ENCODE data around the gene SAMD5. TPM values are rescaled to one million over a fixed set of nuclear protein-coding genes. Genes with fewer than 3 reads are reported as not detected.

The SAMD5 gene
- polyA plus RNA-seq, 4 donors = 14.7 to 17.6 (median 17.0) TPM

DNA sequence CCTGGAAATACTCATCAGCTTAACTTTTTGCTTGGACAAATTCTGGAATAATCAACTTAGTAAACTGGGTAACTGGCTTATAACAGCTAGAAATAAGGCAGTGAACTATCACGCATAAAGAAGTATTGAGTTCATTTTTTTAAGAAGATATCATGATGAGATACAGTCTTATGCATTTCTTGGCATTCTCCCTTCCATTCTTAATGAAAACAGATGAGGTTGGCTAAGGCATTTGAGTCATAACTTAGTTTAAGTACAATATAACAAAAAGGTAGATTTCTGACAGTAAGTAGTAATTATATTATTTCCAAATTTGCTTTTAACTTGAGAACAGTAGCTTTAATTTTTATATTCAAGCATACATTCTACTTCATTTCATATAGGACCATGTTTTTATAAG, 56.1 kb downstream of the SAMD5 start:
- DNase-seq (ENCODE audit: low read depth in 4 of 4, low spot score in 3 of 4) = no peak

DNA sequence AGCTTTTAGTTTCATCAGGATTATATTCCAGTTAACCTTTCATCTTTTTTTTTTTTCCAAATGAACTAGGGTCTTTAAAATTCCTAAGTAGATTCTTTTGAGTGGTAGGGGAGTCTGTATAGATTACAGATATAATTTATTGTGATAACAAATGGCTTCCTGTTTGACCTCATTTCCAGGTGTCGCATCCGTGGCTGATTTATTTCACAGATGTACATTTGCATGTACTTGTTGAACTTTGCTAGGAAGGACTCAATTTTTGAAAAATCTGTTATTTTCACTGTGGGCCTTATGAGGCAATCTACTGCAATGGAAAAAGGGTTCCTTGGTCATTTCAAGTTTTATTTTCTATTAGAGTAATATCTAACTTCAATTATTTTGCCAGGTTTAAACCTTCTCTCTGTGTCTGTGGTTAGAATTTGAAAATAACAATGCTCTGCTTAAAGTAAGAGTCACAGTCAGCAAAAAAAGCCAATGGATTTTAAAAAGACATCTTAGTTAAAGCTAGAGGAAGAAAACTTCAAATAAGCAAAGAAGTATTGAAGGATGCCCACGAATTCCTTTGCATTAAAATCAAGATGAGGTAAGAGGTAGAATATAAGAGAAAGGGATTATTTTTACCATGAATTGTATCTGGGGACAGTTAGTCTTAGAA, 57.9 kb downstream of the SAMD5 start:
- DNase-seq (ENCODE audit: low read depth in 4 of 4, low spot score in 3 of 4) = no peak

DNA sequence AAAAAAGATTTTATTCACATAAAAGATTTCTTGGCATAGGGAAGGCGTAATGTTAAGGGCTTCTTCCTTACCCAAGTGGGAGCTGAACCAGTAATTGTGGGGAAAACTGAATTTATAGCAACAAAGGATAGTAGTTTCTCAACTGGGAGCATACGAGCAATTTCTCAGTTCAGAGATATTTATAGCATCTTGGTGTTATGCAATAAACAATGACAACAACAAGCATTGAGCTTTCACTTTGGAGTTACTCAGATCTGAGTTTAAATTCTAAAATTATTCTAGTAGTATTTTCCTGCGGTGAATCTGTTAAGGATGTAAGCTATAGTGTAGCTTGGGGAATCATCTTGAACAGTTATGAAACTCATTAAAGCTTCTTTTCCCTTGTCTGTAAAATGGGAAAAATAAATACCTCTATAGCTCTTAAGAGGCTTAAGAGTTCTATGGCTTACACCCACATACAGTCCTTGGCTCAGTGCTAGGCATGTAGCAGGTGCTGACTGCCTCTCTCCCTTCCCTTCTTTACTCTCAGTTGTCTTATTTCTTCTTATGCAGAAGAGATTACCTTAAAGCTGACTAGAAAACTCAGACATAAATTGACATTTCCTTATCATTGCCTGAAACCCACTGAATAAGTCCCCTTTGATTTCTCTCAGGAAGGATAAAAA, 58.8 kb downstream of the SAMD5 start:
- DNase-seq (ENCODE audit: low read depth in 4 of 4, low spot score in 3 of 4) = no peak

DNA sequence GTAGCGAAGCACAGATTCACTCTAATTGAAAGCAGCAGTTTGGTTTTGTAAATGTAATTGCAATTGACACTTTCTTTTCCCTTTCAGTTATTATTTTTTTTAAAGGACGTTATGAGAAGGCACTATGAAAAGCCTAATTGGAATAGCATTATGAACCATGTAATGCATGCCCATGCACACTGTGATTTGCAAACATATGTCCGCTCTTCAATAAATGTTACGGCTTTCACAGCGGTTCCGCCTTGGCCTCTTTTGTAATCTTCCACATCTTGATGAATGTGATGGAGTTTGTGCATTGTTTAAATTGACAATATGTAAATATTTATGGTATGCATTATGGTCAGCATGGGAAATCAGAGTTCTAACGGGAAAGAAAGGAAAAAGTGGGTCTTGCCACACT, 61.3 kb downstream of the SAMD5 start:
- DNase-seq (ENCODE audit: low read depth in 4 of 4, low spot score in 3 of 4) = no peak

DNA sequence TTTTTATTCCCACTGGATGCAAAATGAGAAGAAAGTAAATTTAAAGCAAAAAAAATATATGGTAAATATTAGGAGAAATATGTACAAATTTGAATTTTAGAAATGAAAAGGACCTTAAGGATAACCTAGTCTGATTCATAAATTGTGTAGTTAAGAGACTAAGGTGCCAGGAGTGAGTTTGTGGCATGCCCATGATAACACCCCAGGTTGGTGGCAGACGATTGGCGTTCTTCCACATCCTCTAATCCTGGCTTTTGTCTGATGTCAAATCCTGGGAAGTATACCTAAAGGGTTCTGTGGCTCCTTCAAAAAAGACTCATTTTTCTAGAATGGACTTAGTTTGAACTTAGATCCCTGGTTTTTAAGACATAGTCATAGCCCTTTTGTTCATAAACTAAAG, 62.2 kb downstream of the SAMD5 start:
- DNase-seq (ENCODE audit: low read depth in 4 of 4, low spot score in 3 of 4) = no peak

DNA sequence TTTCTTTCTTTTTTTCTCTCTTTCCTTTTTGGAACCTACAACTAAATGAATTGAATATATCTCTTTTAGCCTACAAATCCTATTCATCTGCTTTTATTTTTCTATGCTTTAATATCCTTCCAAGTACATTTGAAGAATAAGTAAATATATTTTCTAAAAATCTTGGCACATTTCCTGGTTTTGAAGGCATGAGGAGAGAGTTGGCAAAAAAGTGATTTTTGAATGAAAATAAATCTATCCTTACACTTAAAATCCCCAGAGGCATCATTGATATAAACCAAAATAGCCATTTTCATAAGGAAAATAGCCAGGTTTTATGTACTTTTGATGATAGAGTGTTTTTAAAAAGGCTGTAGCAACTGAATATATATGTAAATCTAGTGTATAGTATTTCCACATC, 69.0 kb downstream of the SAMD5 start:
- DNase-seq (ENCODE audit: low read depth in 4 of 4, low spot score in 3 of 4) = no peak

DNA sequence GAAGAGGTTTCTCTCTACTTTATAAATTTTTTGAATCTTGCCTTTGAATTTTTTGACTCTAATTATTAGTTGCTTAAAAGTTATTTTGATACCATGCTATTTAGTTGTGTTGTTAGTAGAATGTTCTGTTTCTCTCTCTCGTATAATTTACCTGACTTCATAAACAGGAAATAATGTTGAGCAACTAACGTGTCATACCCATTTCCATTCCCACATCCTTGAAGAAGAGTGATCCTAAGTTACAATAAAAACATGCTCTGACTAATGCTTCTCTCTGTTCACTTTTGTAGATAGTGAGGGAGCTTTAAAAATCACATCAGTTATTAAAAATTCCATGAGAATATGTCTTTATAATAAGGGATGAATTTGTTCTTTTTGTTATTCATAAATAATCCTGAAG, 69.7 kb downstream of the SAMD5 start:
- DNase-seq (ENCODE audit: low read depth in 4 of 4, low spot score in 3 of 4) = no peak

DNA sequence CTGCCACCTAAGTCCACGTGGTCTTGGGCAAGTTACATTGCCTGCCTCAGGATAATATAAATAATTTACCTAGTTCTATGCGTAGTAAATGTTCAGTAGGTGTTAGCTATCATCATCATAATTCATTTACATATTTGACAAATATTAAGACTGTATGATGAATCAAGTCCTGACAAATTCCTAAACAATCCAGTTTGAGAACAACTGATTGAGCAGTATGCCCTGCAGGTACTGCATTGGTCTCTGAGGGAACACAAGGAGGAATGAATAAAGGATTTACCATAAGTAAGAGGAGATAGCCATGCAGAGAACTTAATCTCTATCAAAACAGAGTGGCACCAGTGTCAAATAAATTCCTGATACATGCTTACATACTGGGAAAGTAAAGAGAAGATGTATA, 70.4 kb downstream of the SAMD5 start:
- no peak for DNase-seq (ENCODE audit: low read depth in 4 of 4, low spot score in 3 of 4)

DNA sequence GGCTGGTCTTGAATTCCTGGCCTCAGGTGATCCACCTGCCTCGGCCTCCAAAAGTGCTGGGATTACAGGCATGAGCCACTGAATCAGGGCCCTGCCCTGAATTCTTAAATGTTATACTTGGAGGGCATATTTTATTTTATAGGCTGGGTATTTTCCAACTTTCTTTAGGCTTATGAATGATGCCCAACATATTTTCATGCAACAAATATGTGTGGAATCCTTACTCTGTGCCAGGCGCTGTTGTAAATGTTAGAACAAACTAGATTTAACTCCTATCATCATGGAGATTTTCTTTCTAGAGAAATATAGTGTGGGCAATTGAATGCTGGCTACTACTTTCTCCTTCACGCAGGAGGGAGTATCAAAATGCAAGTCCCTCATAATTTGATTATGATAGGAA, 71.2 kb downstream of the SAMD5 start:
- no peak for DNase-seq (ENCODE audit: low read depth in 4 of 4, low spot score in 3 of 4)

DNA sequence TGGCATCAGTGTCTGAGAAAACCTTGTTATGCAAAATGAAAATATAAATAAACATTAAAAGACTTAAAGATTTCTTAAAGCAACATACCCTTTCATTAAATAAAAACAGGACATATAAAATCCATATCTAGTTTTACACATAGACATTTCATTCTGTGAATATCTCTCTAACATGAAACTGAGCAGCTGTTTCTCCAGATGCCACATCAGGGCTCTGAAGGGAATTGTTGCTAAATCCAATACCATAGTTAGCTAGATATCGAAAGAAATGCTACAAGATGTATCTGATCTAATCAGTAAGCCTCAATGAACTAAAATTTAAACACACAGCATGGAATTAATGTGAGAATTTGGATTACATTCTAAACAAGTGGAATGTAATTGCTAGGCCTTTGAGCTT, 74.5 kb downstream of the SAMD5 start:
- no peak for DNase-seq (ENCODE audit: low read depth in 4 of 4, low spot score in 3 of 4)

DNA sequence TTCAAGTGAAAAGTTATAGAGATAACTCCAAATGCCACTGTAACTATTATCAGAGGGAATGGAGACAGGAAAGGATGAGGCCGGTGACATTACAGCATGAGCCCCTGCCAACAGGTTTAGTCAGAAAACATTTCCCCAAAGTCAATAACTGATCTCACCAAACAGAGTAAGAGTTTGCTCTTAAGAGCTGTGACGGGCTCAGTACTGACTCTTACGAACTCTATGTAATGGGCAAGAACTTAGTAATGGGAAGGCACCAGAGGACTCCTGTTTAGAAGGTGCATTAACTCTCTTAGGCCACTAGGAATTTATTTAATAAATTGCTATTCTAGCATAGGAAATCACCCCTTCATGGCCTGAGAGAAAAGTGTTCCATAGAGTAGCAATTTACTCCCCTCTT, 76.8 kb downstream of the SAMD5 start:
- DNase-seq (ENCODE audit: low read depth in 4 of 4, low spot score in 3 of 4) = no peak

DNA sequence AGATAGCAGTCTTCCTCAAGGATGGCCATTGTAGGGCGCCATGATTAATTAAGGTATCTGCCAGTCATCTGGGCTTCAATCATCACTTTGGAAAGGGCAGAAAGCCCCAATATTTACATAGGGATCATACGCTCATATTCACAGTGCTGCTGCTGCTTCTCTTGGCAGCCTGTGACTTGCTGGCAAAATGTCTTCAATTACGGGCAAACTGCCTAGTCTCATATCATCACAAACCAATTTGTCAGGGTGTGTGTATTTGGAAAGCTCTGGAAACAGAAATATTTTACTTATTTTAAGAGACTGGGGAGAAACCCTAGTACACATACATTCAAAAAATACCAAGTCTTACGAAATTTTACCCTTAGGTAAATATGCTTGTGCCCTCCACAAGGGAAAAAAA, 77.6 kb downstream of the SAMD5 start:
- no peak for DNase-seq (ENCODE audit: low read depth in 4 of 4, low spot score in 3 of 4)

DNA sequence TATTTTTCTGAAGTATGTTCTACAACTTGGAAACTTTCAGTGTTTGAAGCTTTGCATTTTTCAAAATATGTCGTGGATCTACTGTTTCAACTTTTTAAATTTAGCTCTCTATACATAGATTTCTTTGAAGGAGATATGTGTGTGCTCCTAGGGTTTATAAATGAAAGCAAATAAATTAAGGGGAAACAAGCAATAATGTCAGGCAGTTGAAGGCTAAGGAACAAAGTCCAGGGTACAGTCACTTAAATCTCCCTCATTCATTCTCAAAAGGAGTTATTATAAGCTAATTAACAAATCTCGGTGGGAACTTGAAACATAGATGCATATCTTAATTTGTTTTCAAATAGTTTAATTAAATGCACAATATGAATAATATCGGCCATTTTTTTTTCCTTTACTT, 79.4 kb downstream of the SAMD5 start:
- DNase-seq (ENCODE audit: low read depth in 4 of 4, low spot score in 3 of 4) = no peak

DNA sequence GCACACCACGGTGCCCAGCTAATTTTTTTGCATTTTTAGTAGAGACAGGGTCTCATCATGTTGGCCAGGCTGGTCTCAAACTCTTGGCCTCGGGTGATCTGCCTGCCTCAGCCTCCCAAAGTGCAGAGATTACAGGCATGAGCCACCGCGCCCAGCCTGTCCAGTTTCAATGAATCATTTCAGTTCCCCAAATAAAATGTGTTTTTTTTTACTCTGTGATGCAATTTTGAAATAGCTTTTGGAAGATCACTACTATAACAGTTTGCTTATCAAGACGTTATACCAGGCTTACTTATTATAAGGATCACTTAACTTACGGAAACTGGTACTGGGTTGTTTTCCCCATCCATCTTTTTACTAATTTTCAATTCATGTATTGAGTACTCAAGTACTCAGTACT, 80.0 kb downstream of the SAMD5 start:
- DNase-seq (ENCODE audit: low read depth in 4 of 4, low spot score in 3 of 4) = no peak

DNA sequence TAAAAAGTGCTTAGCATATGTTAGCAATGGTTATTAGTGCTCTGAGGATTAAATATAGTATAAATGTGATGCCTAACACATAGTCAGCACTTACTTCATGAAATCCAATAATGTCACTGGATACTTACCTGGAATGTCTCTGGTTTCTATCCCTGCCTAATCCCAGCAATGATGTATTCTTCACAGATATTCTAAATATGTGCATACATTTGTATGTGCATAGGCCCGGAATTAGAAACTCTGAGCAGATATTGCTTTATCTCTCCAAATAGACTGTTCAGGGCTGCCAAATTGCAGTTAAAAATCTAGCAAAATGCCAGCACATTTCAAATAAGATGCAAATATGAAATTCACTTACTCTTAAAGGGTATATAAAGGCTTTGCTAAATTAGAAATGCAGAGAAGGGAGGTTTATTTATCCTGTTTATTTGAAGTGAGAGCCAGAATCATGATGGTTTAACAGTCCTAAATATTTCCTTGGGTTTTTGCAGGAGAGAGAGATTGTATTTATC, 81.3 kb downstream of the SAMD5 start:
- DNase-seq (ENCODE audit: low read depth in 4 of 4, low spot score in 3 of 4) = no peak

DNA sequence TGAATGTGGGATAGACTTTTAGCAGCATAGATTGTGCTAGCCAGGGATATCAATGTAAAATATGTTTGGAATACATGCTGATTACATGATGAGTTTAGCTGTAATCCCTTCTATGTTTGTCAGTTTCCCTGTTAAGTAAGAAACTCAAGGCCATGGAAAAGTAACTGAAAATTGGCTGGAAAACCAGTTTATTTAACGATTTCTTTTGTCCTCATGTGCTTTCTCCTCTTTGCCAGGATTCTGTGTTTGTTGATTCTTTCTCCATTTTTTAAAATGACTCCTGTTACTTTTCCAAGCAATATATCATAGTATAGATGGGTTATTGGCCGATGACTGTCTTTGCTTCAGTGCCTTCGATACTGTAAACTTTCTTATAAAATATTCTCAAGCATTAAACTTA, 87.5 kb downstream of the SAMD5 start:
- DNase-seq (ENCODE audit: low read depth in 4 of 4, low spot score in 3 of 4) = no peak

DNA sequence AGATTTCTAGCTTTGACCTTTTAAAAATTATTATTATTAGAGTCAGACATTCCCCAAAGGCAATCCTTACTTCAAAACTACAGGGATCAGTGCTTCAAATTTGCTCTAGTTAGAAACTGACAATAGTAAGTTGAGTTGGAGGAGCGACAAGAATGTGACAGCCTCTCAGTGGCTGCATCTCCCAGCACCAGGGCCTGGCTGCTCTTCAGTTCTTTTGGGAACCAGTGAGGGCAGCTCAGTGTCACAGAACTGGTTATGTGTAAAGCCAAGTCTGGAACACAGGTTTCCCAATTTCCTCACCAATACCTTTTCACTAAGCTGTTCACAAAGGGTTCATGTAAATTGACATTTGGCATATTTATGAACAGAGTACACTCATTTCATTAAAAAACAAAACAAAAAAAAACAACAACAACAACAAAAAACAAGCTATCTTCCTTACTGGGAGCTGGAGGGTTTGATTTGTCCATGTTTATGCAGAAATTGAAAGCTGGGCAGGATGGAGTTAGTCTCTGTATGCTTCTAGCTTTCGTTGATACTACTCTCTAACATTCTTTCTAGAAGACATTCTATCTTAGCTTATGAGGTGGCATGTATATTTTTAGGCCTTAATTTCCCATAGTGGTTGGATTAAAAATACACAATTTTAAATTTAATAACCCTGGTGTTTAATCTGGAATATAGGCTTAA, 95.0 kb downstream of the SAMD5 start:
- no peak for DNase-seq (ENCODE audit: low read depth in 4 of 4, low spot score in 3 of 4)

DNA sequence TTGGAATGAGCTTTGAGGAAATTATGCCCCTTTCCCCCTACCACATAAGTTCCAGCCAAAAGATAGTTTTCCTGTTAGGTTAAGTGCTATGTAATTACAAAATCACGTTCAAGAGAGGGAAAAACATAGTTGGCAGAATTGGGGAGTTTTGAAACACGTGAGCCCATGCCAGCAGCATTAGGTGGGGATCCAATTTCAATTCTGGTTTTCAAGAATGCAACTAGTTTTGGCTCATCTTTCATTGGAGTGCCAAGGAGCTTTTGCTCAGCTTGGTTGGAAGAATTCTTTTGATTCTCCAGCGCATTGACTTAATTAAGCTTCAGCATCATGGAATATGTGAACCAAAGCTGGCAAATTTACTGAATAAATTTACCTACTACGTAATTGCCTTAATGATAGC, 95.9 kb downstream of the SAMD5 start:
- no peak for DNase-seq (ENCODE audit: low read depth in 4 of 4, low spot score in 3 of 4)

DNA sequence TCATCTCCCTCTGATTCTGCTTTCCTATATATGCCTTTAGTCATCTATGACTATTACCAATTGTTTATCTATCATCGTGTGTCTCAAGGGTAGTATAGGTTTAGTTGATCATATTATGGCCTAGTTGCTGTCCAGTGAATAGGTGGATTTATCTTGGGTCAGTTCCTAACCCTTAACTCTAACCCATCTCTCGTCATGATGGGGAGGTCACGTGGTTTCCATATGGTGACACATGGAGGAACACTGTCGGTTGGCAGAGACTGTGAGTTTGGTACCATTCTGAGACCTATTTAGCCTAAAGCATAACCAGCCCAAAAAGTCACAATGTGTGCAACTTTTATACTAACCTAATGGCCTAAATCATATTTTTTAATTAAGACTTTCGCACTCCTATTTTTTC, 103.5 kb downstream of the SAMD5 start:
- DNase-seq (ENCODE audit: low read depth in 4 of 4, low spot score in 3 of 4) = no peak

DNA sequence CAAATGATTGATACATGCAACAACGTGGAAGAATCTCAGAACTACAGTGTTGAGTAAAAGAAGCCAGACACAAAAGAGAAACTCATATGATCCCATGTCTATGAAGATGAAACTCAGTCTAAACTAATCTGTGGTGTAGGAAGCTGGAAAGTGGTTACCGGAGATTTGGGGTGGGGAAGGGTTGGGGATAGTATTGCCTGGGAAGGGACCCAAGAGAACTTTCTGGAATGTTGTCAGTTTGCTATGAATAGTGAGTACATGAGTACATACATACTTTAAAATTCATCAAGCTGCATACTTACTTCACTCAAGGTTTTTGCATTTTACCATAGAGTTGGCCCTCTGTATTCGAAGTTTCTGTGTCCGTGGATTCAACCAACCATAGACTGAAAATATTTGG, 106.0 kb downstream of the SAMD5 start:
- no peak for DNase-seq (ENCODE audit: low read depth in 4 of 4, low spot score in 3 of 4)

DNA sequence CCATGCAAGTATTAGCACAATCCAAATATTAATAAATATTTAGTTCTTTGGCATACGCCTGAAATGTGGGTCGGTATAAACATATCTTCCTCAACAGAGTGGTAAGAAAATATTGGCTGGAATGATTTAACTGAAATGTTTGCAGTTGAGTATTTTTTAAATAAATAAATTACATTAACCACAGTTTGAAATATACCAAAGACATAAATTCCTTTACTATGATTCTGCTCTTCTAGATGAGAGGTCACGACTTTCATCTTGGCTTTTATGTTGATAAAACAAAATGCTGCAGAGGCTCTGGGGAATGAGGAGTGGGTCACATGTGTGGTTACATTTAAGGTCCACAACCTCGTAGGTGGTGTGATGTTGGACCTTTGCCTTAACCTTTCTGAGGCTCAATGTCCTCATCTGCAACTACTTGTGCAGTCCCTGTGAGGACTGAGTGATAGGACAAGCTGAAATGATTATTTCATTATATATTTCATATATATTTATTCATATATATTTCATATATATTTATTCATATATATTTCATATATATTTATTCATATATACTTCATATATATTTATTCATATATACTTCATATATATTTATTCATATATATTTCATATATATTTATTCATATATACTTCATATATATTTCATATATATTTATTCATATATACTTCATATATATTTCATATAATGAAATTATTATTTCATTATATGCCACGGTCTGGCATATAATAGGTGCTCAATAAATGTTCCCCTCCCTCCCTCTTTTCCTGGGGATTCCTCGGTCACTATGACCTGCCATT, 107.4 kb downstream of the SAMD5 start:
- no peak for DNase-seq (ENCODE audit: low read depth in 4 of 4, low spot score in 3 of 4)
